CD8-positive, alpha-beta memory T cell (primary cell): ENCODE results near the gene NPHP4. TPM values are rescaled to one million over a fixed set of nuclear protein-coding genes. Genes with fewer than 3 reads are reported as not detected.
A peak's percentile ranks its signal among the peaks of the same experiment; 100 is the strongest.

Source experiments
- CTCF ChIA-PET: fragments of 350-600 bp; sonication (Branson Sonifier 250); formaldehyde crosslinking; loops from one replicate; lab custom pipeline; 2021; ENCODE audit warnings: antibody characterized with exemption; lab: Charles Lee
- POLR2A ChIA-PET: fragments of 350-600 bp; sonication (Branson Sonifier 250); formaldehyde crosslinking; loops from one replicate; lab custom pipeline; 2021; ENCODE audit warnings: antibody characterized with exemption; lab: Charles Lee
- DNase-seq, 5 donors: peaks; one replicate each; pipeline versions ENCODE4 v3.0.0 to v3.0.0-alpha.2; 2020 to 2022; ENCODE audit warnings: mixed read lengths in 1 of 5
- H3K27ac ChIP-seq: one replicate; pipeline ENCODE4 v1.7.0; 2013; ENCODE audit warnings: low read depth, mild to moderate bottlenecking, low read length, moderate library complexity
- H3K27me3 ChIP-seq: 2 replicates; pipeline ENCODE4 v1.7.0; 2013; ENCODE audit warnings: low read length, mild to moderate bottlenecking; ENCODE audit not compliant: insufficient read depth, poor library complexity, severe bottlenecking
- H3K36me3 ChIP-seq: 2 replicates; pipeline ENCODE4 v1.7.0; 2013; ENCODE audit warnings: mild to moderate bottlenecking, low read length, moderate library complexity; ENCODE audit not compliant: insufficient read depth
- H3K4me1 ChIP-seq: 2 replicates; pipeline ENCODE4 v1.7.0; 2013; ENCODE audit warnings: mild to moderate bottlenecking, low read length, moderate library complexity; ENCODE audit not compliant: insufficient read depth
- H3K4me3 ChIP-seq: 2 replicates; pipeline ENCODE4 v1.7.0; 2013; ENCODE audit warnings: mild to moderate bottlenecking, low read length
- H3K9me3 ChIP-seq: 2 replicates; pipeline ENCODE4 v1.7.0; 2013; ENCODE audit warnings: mild to moderate bottlenecking, low read length
- H3K27ac Mint-ChIP-seq, 8 donors: one replicate each; pipeline ENCODE4 v1.8.0; 2020 to 2021; ENCODE audit warnings: mixed read lengths in 8 of 8, mild to moderate bottlenecking in 6 of 8, inconsistent platforms in 3 of 8, moderate library complexity in 3 of 8
- H3K27me3 Mint-ChIP-seq, 2 donors: one replicate each; pipeline ENCODE4 v1.8.0; 2020 to 2021; ENCODE audit warnings: mixed read lengths in 2 of 2, mild to moderate bottlenecking in 1 of 2, moderate library complexity in 1 of 2
- H3K36me3 Mint-ChIP-seq, 3 donors: one replicate each; pipeline ENCODE4 v1.8.0; 2020 to 2021; ENCODE audit warnings: mixed read lengths in 3 of 3, inconsistent platforms in 1 of 3, mild to moderate bottlenecking in 1 of 3
- H3K4me1 Mint-ChIP-seq, 3 donors: one replicate each; pipeline ENCODE4 v1.8.0; 2020 to 2021; ENCODE audit warnings: mixed read lengths in 3 of 3, inconsistent platforms in 1 of 3, mild to moderate bottlenecking in 1 of 3
- H3K4me3 Mint-ChIP-seq, 7 donors: one replicate each; pipeline ENCODE4 v1.8.0; 2020 to 2021; ENCODE audit warnings: mixed read lengths in 7 of 7, mild to moderate bottlenecking in 6 of 7, moderate library complexity in 4 of 7, inconsistent platforms in 2 of 7
- H3K9me3 Mint-ChIP-seq, 5 donors: one replicate each; pipeline ENCODE4 v1.8.0; 2020 to 2022; ENCODE audit warnings: mixed read lengths in 5 of 5, mild to moderate bottlenecking in 3 of 5, moderate library complexity in 2 of 5, inconsistent platforms in 1 of 5
- polyA plus RNA-seq: library from polyadenylated mRNA; unstranded; fragments of 300-500 nt; fragmentation: Illumina TruSeq; gene quantifications from one replicate; pipeline ENCODE4 v1.2.3, GENCODE V29; 2021
- total RNA-seq, 2 experiments: library from RNA; stranded (reverse); gene quantifications; one replicate each; pipeline ENCODE4 v1.2.3, GENCODE V29; 2021

Gene NPHP4
- total and polyA plus RNA-seq, 3 experiments from 2014 or later: 1.2 to 11.5 (median 11.2) TPM

DNA sequence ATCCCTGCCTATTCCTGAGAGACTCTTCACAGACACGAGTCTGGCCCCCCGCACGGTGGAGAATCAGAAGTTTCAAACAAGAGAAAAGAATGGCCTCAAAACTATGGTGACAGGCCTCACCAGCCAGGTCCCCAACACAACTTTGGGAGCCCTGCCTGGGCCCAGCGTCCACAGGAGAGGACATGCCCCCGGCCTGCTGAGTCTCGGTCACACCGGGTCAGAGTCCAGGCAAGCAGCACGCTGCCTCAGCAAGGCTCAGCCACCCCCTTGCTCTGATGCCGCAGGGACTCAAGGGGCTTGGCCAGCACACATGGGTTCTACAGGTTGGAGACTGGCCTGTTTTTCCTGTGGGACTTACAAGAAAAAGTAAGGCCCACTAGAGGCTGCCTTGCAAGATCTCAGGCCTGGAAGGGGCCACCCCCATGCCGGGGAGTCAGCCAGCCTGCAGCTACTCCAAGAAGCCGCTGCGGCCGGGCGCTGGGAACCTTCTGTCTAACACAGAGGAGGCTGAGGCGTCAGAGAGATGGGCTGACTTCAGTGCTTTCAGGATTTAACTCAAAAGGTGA is 116.8 kb downstream of the NPHP4 start:
- no peak overlapping the region for H3K4me3 Mint-ChIP-seq
- no peaks in the 10 kb centered on the region for H3K4me1 Mint-ChIP-seq
- Histone ChIP-seq H3K27ac (no peak overlapping the region), H3K27me3 (no peaks in the 10 kb centered on the region), H3K9me3 (no peaks in the 10 kb centered on the region), H3K36me3 (no peaks in the 10 kb centered on the region), H3K4me3 (no peak overlapping the region), H3K4me1 (no peaks in the 10 kb centered on the region)
- POLR2A ChIA-PET: no interaction called here
- CTCF ChIA-PET: no interaction called here
- no peak for DNase-seq
- H3K36me3 Mint-ChIP-seq: peaks cover 13 to 67% (median 20%) of the 10 kb centered on the region in 3 donors
- H3K27ac Mint-ChIP-seq: no peak overlapping the region
- no peaks in the 10 kb centered on the region for H3K27me3 Mint-ChIP-seq
- H3K9me3 Mint-ChIP-seq: no peaks in the 10 kb centered on the region

DNA sequence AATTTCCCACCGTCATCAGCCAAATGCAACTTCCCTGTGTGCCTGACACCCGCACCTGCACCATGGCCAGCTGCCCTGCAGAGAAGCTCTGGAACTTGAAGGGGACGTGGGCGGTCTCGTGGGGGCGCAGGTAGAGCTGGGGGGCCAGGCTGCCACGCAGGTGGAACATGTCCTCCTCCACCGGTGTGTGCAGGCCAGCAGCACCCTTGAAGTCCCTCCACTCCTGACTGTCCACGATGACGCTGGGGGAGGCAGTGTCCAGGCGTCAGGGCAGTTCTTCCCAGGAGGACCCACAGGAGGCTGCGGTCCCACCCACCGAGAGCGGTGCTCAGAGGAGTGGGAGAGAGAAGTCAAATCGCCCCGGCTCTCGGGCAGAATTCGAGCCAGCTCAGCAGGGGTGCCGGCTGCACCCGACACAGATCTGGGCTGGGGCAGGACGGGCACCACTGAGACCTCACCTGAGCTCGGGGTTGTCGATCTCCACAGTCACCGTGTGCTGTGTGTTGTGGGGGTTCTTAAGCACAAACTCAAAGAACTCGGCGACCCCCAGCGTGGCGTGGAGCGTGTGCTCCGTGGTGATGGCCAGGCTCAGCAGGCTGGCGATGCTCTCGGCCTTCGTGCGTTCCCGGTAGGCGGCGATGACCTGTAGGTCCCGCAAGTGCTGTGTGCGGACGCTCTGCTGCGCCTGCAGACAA is 117.7 kb downstream of the NPHP4 start:
- Mint-ChIP-seq H3K36me3 (peaks cover 7 to 58% (median 12%) of the 10 kb centered on the region in 3 donors), H3K4me1 (no peaks in the 10 kb centered on the region), H3K4me3 (no peak overlapping the region), H3K27ac (peak overlapping the region in 1 of 8 donors; percentile 43), H3K9me3 (no peaks in the 10 kb centered on the region), H3K27me3 (no peaks in the 10 kb centered on the region)
- Histone ChIP-seq H3K27ac (no peak overlapping the region), H3K4me1 (no peaks in the 10 kb centered on the region), H3K27me3 (no peaks in the 10 kb centered on the region), H3K36me3 (no peaks in the 10 kb centered on the region), H3K9me3 (no peaks in the 10 kb centered on the region), H3K4me3 (no peak overlapping the region)
- CTCF ChIA-PET: no interaction called here
- DNase-seq: no peak
- POLR2A ChIA-PET: no interaction called here

DNA sequence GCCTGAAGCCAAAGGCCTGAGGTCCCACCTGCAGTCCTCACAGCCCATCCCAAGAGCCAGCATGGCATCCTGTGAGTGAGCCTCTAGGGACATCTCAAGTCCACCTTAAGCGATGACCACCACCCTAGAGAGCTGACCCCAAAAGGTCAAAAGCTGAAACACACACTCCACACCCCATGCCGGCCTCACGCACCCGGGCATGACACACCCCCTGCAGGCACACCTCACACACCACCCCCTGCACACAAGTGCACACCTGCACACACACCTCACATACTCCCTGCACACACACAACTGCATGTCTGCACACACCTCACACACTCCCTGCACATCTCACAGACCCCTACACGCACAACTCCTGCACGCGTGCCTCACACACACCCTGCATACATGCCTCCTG is 118.7 kb downstream of the NPHP4 start:
- POLR2A ChIA-PET: no interaction called here
- Mint-ChIP-seq H3K27me3 (no peaks in the 10 kb centered on the region), H3K9me3 (no peaks in the 10 kb centered on the region), H3K36me3 (peaks cover 3 to 50% (median 7%) of the 10 kb centered on the region in 3 donors), H3K4me1 (peaks cover 0 to 2% (median 0%) of the 10 kb centered on the region in 3 donors), H3K27ac (no peak overlapping the region), H3K4me3 (no peak overlapping the region)
- CTCF ChIA-PET: no interaction called here
- DNase-seq: no peak
- H3K36me3 ChIP-seq: no peaks in the 10 kb centered on the region
- no peaks in the 10 kb centered on the region for H3K4me1 ChIP-seq
- H3K9me3 ChIP-seq: no peaks in the 10 kb centered on the region
- H3K27ac ChIP-seq: no peak overlapping the region
- H3K4me3 ChIP-seq: no peak overlapping the region
- no peaks in the 10 kb centered on the region for H3K27me3 ChIP-seq

DNA sequence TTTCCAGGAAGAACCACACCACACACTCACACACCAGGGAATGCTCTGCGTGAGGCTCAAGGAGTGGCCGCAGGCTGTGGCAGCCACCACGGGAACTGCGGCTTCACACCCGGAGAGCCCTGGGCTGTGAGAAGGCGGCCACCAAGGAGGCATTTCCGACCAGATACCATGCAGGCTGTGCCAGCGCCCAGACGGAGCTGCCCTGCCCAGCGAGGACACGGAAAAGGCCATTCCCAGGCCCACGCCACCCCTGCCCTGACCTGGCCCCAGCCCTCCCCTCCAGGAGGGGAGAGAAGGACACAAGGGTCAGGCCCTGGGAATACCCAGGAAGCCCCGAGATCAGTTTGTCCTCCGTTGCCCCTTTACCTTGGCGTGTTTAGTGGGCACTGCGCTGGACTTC is 119.3 kb downstream of the NPHP4 start:
- Histone ChIP-seq H3K27ac (no peak overlapping the region), H3K9me3 (no peaks in the 10 kb centered on the region), H3K27me3 (no peaks in the 10 kb centered on the region), H3K4me3 (no peak overlapping the region), H3K4me1 (no peaks in the 10 kb centered on the region), H3K36me3 (no peaks in the 10 kb centered on the region)
- ChIA-PET CTCF (no interaction called here), POLR2A (no interaction called here)
- H3K4me3 Mint-ChIP-seq: no peak overlapping the region
- H3K36me3 Mint-ChIP-seq: peaks cover 3 to 50% (median 7%) of the 10 kb centered on the region in 3 donors
- H3K27me3 Mint-ChIP-seq: no peaks in the 10 kb centered on the region
- peaks cover 0 to 2% (median 0%) of the 10 kb centered on the region in 3 donors for H3K4me1 Mint-ChIP-seq
- DNase-seq: no peak
- no peaks in the 10 kb centered on the region for H3K9me3 Mint-ChIP-seq
- H3K27ac Mint-ChIP-seq: no peak overlapping the region

DNA sequence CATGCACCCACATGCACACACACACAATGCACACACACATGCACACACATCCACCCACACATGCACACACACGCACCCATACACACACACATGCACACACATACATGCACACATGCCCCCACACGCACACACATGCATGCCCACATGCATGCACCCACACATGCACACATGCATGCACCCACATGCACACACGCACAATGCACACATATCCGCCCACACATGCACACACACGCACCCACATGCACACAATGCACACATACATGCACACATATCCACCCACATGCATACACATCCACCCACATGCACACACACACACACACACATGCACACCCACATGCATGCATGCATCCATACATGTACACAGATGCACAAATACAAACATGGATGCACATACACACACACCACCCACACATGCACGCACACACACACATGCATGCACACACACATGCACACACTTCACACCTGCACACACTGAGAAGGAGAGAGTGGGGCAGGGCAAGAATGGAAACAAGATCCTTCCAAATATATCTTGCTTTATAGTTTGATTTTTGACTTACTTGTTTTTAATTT is 123.2 kb downstream of the NPHP4 start:
- no peak overlapping the region for H3K4me3 Mint-ChIP-seq
- POLR2A ChIA-PET: no interaction called here
- H3K27ac Mint-ChIP-seq: no peak overlapping the region
- no peaks in the 10 kb centered on the region for H3K9me3 Mint-ChIP-seq
- Histone ChIP-seq H3K4me1 (no peaks in the 10 kb centered on the region), H3K9me3 (no peaks in the 10 kb centered on the region), H3K4me3 (no peak overlapping the region), H3K27ac (no peak overlapping the region), H3K36me3 (no peaks in the 10 kb centered on the region), H3K27me3 (no peaks in the 10 kb centered on the region)
- H3K36me3 Mint-ChIP-seq: peaks cover 3 to 22% (median 10%) of the 10 kb centered on the region in 3 donors
- no peaks in the 10 kb centered on the region for H3K27me3 Mint-ChIP-seq
- CTCF ChIA-PET: no interaction called here
- peaks cover 0 to 2% (median 0%) of the 10 kb centered on the region in 3 donors for H3K4me1 Mint-ChIP-seq
- no peak for DNase-seq

DNA sequence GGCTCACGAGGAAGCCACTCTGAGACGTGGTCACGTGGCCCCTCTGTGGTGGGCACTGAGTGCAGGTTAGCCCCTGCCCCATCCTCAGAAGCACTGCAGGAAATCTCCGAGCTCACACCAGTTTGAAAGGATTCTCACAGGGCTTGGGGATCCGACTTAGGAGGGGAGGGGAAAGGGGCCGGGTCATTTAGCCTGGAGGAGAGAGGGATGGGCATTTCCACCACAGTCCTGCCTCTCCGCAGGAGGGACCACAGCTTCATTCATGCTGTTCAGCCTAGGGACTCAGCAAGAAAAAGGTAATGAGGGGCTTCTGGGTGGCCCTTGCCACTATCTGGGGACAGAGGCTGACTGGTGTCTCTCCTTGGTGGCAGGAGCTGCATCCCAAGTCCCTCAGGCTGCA is 126.5 kb downstream of the NPHP4 start:
- H3K4me1 ChIP-seq: no peaks in the 10 kb centered on the region
- no peaks in the 10 kb centered on the region for H3K9me3 ChIP-seq
- H3K9me3 Mint-ChIP-seq: no peaks in the 10 kb centered on the region
- ChIA-PET POLR2A (no interaction called here), CTCF (no interaction called here)
- DNase-seq: no peak
- H3K27ac ChIP-seq: no peak overlapping the region
- H3K27ac Mint-ChIP-seq: no peak overlapping the region
- H3K4me3 Mint-ChIP-seq: no peak overlapping the region
- H3K27me3 Mint-ChIP-seq: no peaks in the 10 kb centered on the region
- H3K36me3 Mint-ChIP-seq: peaks cover 0 to 14% (median 4%) of the 10 kb centered on the region in 3 donors
- no peaks in the 10 kb centered on the region for H3K36me3 ChIP-seq
- no peak overlapping the region for H3K4me3 ChIP-seq
- peaks cover 0 to 2% (median 0%) of the 10 kb centered on the region in 3 donors for H3K4me1 Mint-ChIP-seq
- H3K27me3 ChIP-seq: no peaks in the 10 kb centered on the region

DNA sequence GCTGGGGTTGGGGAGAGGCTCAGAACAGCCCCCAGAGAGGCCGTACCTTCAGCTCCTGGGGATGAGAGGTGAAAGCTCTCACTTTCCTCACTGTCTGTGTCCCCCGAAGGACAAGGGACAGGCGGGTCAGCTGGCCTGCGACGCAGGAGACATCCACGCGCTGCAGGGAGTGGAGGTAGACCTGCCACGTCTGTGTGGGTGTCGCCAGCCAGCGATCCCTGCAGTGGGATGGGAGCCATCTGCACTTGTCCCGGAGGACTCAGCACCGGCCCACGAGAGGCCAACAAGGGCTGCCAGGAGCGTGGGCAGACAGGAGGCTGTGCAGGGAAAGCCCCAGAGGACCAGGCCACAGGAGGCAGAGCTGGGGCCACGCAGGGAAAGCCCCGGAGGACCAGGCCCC is 127.2 kb downstream of the NPHP4 start:
- no peaks in the 10 kb centered on the region for H3K9me3 ChIP-seq
- no peak overlapping the region for H3K27ac ChIP-seq
- H3K4me3 Mint-ChIP-seq: no peak overlapping the region
- no peak for DNase-seq
- H3K4me1 Mint-ChIP-seq: peaks cover 0 to 2% (median 0%) of the 10 kb centered on the region in 3 donors
- ChIA-PET CTCF (no interaction called here), POLR2A (no interaction called here)
- H3K27me3 ChIP-seq: no peaks in the 10 kb centered on the region
- H3K4me1 ChIP-seq: no peaks in the 10 kb centered on the region
- no peaks in the 10 kb centered on the region for H3K9me3 Mint-ChIP-seq
- H3K4me3 ChIP-seq: no peak overlapping the region
- no peak overlapping the region for H3K27ac Mint-ChIP-seq
- no peaks in the 10 kb centered on the region for H3K36me3 ChIP-seq
- H3K36me3 Mint-ChIP-seq: peaks cover 0 to 14% (median 4%) of the 10 kb centered on the region in 3 donors
- H3K27me3 Mint-ChIP-seq: no peaks in the 10 kb centered on the region

DNA sequence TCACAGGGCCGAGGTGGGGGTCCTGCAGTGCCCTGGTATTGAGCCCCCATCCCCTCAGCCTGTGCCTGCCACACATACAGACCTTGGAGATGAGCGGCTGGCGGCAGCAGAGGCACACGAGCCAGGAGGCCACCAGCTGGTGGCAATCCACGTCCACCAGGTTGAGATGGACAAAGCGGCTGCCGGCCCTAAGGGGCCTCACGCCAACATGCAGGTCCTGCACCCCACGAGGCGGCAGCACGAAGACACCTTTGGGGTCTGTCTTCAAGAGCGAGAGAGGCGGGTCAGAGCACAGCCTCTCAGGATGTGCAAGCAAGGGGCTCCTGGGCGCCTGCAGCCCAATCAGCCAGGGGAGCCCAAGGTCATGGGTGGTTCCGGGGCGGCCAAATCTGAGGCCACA is 128.0 kb downstream of the NPHP4 start:
- DNase-seq: no peak
- Histone ChIP-seq H3K27ac (no peak overlapping the region), H3K9me3 (no peaks in the 10 kb centered on the region), H3K27me3 (no peaks in the 10 kb centered on the region), H3K36me3 (no peaks in the 10 kb centered on the region), H3K4me1 (no peaks in the 10 kb centered on the region), H3K4me3 (no peak overlapping the region)
- H3K4me3 Mint-ChIP-seq: peak overlapping the region in 1 of 7 donors; percentile 61
- POLR2A ChIA-PET: no interaction called here
- peak overlapping the region in 1 of 8 donors; percentile 77 for H3K27ac Mint-ChIP-seq
- no peaks in the 10 kb centered on the region for H3K27me3 Mint-ChIP-seq
- H3K4me1 Mint-ChIP-seq: peaks cover 0 to 2% (median 0%) of the 10 kb centered on the region in 3 donors
- no peaks in the 10 kb centered on the region for H3K9me3 Mint-ChIP-seq
- CTCF ChIA-PET: no interaction called here
- peaks cover 0 to 14% (median 4%) of the 10 kb centered on the region in 3 donors for H3K36me3 Mint-ChIP-seq
